Ectodermal cell (in vitro differentiated cells): ENCODE data around the gene RHEX.

ENCODE experiments used
- H3K27ac ChIP-seq: 2 replicates; pipeline ENCODE4 v1.7.0; 2013; ENCODE audit warnings: mild to moderate bottlenecking, low read depth, low read length; ENCODE audit not compliant: insufficient read depth, poor library complexity, severe bottlenecking
- H3K27me3 ChIP-seq: 2 replicates; pipeline ENCODE4 v1.7.0; 2013; ENCODE audit warnings: mild to moderate bottlenecking, low read length; ENCODE audit not compliant: insufficient read depth, control insufficient read depth, poor library complexity, severe bottlenecking
- H3K36me3 ChIP-seq: one replicate; pipeline ENCODE4 v1.7.0; 2013; ENCODE audit warnings: low read length; ENCODE audit not compliant: control insufficient read depth, insufficient read depth
- H3K4me1 ChIP-seq: one replicate; pipeline ENCODE4 v1.7.0; 2013; ENCODE audit warnings: low read length; ENCODE audit not compliant: control insufficient read depth, insufficient read depth
- H3K4me3 ChIP-seq: 2 replicates; pipeline ENCODE4 v1.7.0; 2013; ENCODE audit warnings: low read depth, low read length, control low read depth; ENCODE audit not compliant: insufficient read depth
- H3K9me3 ChIP-seq: 2 replicates; pipeline ENCODE4 v1.7.0; 2013; ENCODE audit warnings: mild to moderate bottlenecking, low read length, moderate library complexity; ENCODE audit not compliant: control insufficient read depth
- WGBS, 2 experiments: methylation state at CpG; one replicate each; pipeline ENCODE4 v1.1.7; 2013; ENCODE audit warnings: missing lambda C conversion rate in 2 of 2; 5-methylcytosine and 5-hydroxymethylcytosine counted together

The RHEX gene

DNA sequence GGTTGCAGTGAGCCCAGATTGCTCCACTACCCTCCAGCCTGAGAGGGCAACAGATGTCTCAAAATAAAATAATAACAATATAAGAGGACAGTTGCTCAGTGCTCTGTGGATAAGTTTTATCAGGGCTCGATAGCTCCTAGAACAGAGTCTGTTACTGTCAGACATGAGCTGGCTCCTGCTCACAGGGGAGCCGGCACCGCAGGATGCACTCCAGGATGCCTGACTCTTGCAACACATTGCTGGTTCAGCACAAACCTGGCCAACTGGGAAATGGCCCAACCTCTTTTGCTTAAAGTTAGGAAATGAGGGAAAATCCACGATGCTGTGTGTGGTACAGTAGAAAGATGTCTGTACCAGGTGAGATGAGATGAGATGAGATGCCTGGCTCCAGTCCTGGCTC lies 23.5 kb upstream of the RHEX start:
- H3K27ac ChIP-seq: no peak overlapping the region
- no peaks in the 10 kb centered on the region for H3K4me1 ChIP-seq
- no peak overlapping the region for H3K4me3 ChIP-seq
- WGBS, 2 experiments: 92 to 97% methylated on average over 4 of the region's 4 CpGs
- H3K36me3 ChIP-seq: no peaks in the 10 kb centered on the region
- no peaks in the 10 kb centered on the region for H3K9me3 ChIP-seq
- no peaks in the 10 kb centered on the region for H3K27me3 ChIP-seq

DNA sequence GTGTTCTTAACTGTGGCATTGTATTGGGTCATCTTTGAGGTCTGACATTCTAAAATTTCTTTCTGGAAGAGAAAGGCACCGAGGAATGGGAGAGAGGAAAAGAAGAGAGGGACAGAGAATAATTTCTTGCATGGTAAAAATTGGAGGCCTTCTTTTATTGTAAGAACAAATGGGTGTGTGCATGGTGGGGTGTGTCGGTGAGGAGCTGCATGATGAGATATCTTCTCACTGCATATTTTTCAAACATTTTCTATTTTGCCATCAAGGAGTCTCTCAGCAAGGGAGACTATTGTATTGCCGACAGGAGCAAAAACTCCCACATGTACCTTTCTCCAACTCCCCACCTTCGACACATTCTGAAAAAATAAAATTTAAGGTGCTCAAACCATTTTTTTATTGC lies 22.8 kb upstream of the RHEX start:
- WGBS, 2 experiments: 76 to 86% methylated on average over 3 to 4 of the region's 4 CpGs
- H3K36me3 ChIP-seq: no peaks in the 10 kb centered on the region
- no peaks in the 10 kb centered on the region for H3K4me1 ChIP-seq
- H3K27ac ChIP-seq: no peak overlapping the region
- no peaks in the 10 kb centered on the region for H3K27me3 ChIP-seq
- no peaks in the 10 kb centered on the region for H3K9me3 ChIP-seq
- no peak overlapping the region for H3K4me3 ChIP-seq

DNA sequence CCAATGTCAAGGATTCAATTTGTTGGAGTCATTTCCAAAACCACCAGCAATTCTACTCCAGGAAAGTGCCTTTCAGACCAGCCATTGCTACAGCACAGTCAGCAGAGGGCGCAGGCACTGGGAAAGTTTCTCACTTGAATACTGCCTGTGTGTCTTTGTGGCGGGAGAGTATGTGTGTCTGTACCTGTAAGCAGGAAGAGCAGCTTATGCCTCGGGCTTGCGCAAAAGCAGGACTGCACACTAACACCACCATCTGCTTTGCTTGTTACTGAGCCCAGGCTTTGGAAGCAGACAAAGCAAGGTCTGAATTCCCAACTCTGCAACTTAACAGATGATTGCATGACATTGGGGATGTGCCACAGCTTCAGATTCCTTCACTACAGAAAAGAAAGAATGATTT lies 22.3 kb upstream of the RHEX start:
- Histone ChIP-seq H3K9me3 (no peaks in the 10 kb centered on the region), H3K27ac (no peak overlapping the region), H3K4me1 (no peaks in the 10 kb centered on the region), H3K27me3 (no peaks in the 10 kb centered on the region), H3K36me3 (no peaks in the 10 kb centered on the region), H3K4me3 (no peak overlapping the region)
- 18 to 20% methylated on average over 4 of the region's 4 CpGs for WGBS, 2 experiments

DNA sequence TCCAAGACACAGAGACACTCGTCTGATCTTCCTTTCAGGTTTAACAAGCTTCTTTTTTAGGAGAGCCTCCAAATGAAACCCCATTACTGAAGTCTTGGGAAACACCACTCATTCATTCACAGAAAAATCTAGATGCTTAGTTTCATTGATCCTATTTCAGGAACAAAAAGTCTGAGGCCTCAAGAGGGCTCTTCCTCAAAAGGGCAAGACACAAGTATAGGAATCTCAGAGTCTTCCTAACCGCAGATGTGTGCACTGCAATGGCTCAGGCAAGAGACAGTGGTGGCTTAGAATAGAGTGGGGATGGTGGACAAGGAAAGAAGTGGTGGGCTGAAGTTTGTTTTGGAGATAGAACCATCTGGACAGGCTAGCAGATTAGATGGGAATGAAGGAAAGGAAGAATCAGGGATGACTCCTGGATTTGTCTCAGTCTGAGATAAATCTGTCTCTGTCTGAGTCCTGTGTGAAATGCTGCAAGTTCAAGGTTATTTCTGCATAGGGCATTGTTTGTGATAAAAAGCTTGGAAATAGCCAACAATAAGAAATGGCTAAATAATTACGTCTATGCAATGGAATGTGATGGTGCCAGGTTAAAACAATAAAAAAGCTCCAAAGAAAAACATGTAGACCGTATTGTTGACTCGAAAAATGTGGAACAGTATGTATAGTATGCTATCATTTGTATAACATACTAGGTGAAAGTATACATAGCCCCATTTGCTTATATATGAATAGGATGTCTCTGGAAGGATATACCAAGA lies 20.4 kb upstream of the RHEX start:
- Histone ChIP-seq H3K9me3 (no peaks in the 10 kb centered on the region), H3K27ac (no peak overlapping the region), H3K4me1 (no peaks in the 10 kb centered on the region), H3K27me3 (no peaks in the 10 kb centered on the region), H3K4me3 (no peak overlapping the region), H3K36me3 (no peaks in the 10 kb centered on the region)
- WGBS, 2 experiments: 95 to 96% methylated on average over 4 to 5 of the region's 5 CpGs

DNA sequence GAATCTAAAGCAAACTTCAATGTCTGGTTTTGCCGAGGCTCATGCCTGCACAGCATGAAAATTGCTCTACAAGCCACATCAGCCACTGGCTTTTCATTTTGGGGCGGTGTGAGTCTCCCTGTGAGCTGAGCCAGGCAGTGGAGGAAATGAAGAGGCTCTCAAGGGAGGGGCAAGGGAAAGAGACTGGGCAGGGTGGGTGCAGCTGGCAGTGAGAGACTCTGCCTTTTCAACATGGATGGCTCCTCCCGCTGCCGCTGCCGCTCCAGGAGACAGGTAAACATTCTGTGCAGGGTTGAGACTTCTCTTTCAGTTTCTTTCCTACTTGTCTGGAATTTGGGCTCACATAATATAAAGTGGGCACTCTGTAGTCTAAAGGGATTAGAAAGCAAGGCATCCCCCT lies 17.9 kb upstream of the RHEX start:
- H3K9me3 ChIP-seq: no peaks in the 10 kb centered on the region
- no peaks in the 10 kb centered on the region for H3K36me3 ChIP-seq
- no peak overlapping the region for H3K4me3 ChIP-seq
- H3K27ac ChIP-seq: no peak overlapping the region
- WGBS, 2 experiments: 80 to 84% methylated on average over 5 of the region's 5 CpGs
- no peaks in the 10 kb centered on the region for H3K4me1 ChIP-seq
- no peaks in the 10 kb centered on the region for H3K27me3 ChIP-seq

DNA sequence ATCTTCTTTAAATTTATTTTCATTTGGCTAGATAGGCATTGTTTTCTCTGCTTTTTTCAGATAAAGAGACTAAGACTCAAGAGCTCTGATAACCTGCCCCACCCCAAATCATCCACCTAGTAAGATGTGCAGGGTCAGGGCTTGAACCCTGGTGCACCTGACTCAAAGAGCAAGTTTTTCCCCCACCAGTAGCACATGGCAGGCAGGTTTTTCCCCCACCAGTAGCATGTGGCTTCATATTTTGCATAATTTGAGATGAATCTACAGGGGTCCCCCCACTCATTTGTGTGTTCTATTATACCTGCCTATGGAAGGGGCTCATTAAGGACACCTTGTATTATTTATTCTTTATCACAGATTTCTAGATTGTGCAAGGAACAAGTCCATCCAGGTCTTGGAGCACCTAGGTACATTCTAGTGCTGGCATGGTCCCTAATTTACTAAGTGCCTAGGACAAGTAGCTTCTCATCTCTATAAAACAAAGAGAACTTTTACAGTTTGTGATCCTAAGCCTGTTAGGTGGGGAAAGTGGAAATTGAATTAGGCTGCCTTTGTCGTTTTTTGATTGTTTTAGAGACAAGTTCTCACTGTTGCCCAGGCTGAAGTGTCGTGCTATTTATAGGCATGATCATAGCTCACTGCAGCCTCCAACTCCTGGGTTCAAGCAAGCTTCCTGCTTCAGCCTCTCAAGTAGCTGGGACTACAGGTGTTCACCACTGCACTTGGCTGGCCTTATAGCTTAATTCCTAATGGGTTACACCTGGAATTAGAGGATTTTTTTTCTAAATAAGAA lies 16.1 kb upstream of the RHEX start:
- no peak overlapping the region for H3K27ac ChIP-seq
- H3K9me3 ChIP-seq: no peaks in the 10 kb centered on the region
- no peak overlapping the region for H3K4me3 ChIP-seq
- no peaks in the 10 kb centered on the region for H3K36me3 ChIP-seq
- 88 to 93% methylated on average over 2 of the region's 2 CpGs for WGBS, 2 experiments
- H3K4me1 ChIP-seq: no peaks in the 10 kb centered on the region
- H3K27me3 ChIP-seq: no peaks in the 10 kb centered on the region

DNA sequence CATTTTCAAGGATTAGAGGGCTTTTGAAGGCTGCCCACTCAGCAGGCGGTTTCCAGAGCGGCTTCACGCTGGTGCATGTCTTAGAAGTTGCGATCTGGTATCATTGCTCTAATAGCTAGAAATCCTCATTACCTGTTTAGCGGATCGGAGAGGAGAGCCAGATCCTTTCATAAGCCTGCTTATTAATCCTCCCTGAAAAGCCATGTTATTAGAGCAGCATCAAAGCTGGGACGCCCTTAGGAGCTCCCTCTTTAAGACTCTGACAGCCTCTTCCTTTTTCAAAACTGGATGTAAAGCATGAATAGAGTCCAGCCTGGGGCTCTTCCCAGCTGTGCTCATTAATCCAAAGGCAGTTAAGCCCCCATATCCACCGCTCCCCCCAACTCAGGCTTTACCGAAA lies 15.4 kb upstream of the RHEX start:
- Histone ChIP-seq H3K9me3 (no peaks in the 10 kb centered on the region), H3K36me3 (no peaks in the 10 kb centered on the region), H3K4me3 (no peak overlapping the region), H3K27ac (no peak overlapping the region), H3K4me1 (no peaks in the 10 kb centered on the region), H3K27me3 (no peaks in the 10 kb centered on the region)
- WGBS, 2 experiments: 83 to 87% methylated on average over 9 of the region's 9 CpGs

DNA sequence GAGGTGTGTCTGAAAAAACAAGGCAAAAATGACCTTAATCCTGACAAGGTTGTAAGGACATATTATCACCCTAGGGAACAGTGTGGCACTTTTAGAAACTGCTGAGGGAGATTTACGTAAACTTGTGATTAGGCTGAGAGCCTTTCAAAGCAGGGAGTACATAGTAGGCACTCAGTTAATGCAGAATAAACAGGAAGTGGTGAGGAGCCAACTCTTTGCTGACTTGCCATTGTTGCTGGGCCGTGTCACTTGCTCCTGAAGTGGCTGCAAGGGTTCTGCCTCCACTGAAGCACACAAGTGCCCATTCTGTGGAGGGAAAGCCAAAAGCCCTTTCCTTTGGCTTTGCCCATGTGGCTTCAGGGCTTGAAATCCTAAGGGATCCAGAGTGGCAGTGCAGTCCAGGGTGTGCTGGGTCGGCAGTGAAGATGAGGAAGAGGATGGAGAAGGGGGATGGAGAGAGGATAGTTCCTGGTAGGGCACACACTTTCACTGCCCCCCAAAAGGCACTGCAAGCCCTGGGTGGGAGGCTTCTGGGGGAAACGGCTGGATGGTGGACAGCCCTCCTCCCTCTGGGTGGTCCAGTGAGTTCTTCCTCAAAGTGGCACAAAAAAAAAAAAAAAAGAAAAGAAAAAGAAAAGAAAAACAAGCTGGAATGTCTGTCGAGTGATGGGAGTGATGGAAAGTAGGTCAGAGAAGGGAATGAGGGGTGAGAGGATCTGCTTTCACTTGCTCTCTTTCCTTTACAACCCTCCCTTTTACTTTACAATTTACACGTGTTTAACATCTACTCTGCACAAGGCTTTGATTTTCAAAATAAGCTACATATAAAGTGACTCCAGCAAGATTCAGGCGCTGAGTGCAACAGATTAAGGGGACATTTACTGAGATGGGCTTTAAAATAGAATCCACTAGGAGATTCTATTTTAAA lies 13.7 kb upstream of the RHEX start:
- no peaks in the 10 kb centered on the region for H3K27me3 ChIP-seq
- no peaks in the 10 kb centered on the region for H3K9me3 ChIP-seq
- no peaks in the 10 kb centered on the region for H3K4me1 ChIP-seq
- no peaks in the 10 kb centered on the region for H3K36me3 ChIP-seq
- no peak overlapping the region for H3K4me3 ChIP-seq
- H3K27ac ChIP-seq: no peak overlapping the region
- 60 to 70% methylated on average over 6 to 7 of the region's 7 CpGs for WGBS, 2 experiments

DNA sequence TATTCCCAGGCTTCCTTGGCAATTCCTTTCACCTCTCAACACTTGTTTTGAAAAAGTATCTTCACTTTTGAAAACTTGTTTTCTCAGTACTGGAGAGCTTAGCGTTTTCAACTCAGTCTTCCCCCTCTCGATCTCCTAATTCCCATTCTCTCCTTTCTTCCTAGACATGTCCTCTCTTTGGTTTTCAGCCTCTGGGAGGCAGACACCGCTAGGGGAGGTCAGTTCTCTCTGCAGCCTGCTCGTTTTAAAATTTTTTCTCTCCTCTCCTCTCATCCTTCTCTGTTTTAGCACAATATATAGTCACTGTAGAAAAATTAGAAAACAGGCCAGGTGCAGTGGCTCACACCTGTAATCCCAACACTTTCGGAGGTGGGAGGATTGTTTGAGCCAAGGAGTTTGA lies 12.6 kb upstream of the RHEX start:
- 65 to 69% methylated on average over 5 of the region's 5 CpGs for WGBS, 2 experiments
- Histone ChIP-seq H3K27me3 (no peaks in the 10 kb centered on the region), H3K36me3 (no peaks in the 10 kb centered on the region)

DNA sequence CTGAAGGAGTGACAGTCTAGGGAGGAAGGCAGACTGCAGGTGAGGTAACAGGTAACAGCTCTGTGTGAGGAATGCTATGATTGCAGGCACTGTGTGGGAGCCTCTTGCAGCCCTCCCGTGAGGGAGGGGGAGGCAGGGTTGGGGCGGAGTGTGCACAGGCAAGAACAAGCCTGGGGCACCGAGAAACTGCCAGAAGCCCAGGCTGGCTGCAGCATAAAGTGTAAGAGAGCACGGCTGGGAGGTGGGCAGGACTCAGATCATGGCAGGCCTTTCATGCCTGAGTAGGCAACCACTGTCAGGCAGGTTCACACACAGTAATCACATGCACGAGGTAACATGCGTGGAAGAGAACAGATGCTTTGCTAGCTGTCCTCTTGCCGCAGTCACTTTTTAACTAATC lies 11.3 kb upstream of the RHEX start:
- H3K9me3 ChIP-seq: no peaks in the 10 kb centered on the region
- H3K36me3 ChIP-seq: no peaks in the 10 kb centered on the region
- no peaks in the 10 kb centered on the region for H3K4me1 ChIP-seq
- H3K27me3 ChIP-seq: no peaks in the 10 kb centered on the region
- 70 to 74% methylated on average over 7 of the region's 7 CpGs for WGBS, 2 experiments
- no peak overlapping the region for H3K4me3 ChIP-seq
- H3K27ac ChIP-seq: no peak overlapping the region

More for the DNA sequence above, 12.6 kb upstream of the RHEX start:
- Histone ChIP-seq H3K9me3 (no peaks in the 10 kb centered on the region), H3K4me3 (no peak overlapping the region), H3K4me1 (no peaks in the 10 kb centered on the region), H3K27ac (no peak overlapping the region)
